SKM-1 (cell line): ENCODE results near the gene PGAM1.
"Not testable (repeated sequence)": the region's sequence is repeated elsewhere in the genome, so short reads cannot be mapped to it uniquely, and the experiment has no call there.

Experiments
- DNase-seq: peaks from one replicate; lab custom pipeline; 2025; ENCODE audit not compliant: unreplicated experiment; lab: John Stamatoyannopoulos, UW

PGAM1 gene

GRCh38 chr10:97407211-97407951, 18.6 kb upstream of the PGAM1 start:
- DNase-seq: peak; percentile 86

GRCh38 chr10:97407952-97408248, 18.1 kb upstream of the PGAM1 start:
- no peak for DNase-seq

DNA sequence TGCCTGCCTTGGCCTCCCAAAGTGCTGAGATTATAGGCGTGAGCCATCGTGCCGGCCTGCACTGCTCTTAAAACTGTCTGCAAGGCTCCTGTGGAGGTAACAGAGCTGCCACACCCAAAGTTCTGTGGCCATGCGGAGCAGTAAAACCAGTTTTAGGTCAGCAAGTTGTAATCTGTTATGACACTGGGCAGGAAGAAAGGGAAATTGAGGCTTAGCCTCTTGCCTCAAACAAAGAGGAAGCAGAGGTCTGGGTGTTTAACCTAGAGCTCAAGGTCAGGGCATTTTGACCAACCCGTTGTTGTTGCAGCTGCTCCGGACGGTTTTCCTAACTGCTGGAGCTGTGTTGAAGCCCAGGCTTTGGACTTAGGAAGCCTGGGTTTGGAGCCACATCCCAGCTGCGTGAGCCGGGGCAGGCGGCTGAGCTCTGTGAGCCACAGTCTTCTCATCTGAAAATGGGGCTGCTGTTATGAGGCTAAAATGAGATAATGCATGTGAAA, 17.4 kb upstream of the PGAM1 start:
- peak; percentile 95 for DNase-seq

DNA sequence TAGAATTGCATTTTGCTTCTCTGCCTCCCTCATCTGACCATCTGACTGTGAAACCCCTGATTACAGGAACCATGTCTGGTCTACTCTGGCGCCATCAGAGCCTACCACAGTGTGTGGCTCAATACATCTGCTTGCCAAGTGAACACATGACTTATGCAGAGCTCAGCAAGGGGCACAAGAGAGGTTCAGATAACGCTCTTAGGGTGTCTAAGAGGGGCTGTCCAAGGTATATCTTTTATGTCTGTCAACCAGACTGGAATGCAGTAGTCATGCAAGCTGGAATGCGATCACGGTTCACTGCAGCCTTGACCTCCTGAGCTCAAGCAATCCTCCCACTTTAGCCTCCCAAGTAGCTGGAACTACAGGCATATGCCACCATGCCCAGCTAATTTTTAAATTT, 14.6 kb upstream of the PGAM1 start:
- peak; percentile 41 for DNase-seq

DNA sequence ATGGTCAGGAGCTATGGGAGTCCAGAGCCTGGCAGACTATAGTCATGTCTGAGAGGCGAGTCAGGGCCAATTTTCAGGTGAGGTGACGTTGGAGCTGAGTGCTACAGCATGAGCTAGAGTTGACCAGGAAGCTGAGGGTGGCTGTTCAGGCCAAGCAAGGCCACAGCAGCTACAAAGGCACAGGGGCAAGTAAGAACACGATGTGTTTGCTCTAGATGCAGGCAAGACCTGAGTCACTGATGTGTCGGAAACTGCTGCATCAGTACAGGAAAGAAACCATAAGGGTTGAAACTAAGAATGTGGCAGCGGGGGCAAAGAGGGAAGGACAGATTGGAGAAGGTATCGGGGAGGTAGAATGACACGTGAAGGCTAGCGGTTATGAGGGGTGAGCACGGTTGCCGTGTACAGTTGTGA, 13.1 kb upstream of the PGAM1 start:
- DNase-seq: no peak

GRCh38 chr10:97416565-97416964, 9.4 kb upstream of the PGAM1 start:
- no peak for DNase-seq

GRCh38 chr10:97423757-97424098, 2.3 kb upstream of the PGAM1 start:
- not testable (repeated sequence) for DNase-seq

DNA sequence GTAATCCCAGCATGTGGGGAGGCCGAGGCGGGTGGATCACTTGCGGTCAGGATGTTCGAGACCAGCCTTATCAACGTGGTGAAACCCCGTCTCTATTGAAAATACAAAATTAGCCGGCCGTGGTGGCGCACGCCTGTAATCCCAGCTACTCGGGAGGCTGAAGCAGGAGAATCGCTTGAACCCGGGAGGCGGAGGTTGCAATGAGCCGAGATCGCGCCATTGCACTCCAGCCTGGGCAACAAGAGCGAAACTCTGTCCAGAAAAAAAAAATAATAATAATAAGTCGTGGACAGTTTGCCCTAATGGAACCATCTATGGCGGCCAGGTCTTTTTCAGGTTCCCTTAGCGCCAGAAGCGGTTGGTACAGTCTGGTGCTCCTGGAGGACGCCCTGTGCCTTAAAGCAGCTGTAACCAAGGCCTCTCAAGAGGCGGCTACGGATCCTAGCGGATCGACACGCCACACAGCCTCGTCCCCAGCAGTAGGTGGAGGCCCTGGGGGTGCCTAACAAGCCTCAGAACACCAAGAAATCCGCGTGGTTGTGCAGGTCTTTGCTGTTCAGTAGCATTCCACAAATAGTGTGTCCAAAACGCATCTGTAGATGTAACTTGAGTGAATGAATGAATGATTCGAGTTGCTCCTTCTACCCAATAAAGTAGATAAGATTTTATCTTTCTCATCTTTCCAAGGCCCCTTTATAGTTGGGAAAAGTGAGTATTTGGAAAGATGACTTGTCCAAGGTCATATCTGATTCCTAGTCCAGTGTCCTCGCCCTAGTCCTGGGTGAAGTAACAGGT, 982 bp downstream of the PGAM1 start:
- no peak for DNase-seq

DNA sequence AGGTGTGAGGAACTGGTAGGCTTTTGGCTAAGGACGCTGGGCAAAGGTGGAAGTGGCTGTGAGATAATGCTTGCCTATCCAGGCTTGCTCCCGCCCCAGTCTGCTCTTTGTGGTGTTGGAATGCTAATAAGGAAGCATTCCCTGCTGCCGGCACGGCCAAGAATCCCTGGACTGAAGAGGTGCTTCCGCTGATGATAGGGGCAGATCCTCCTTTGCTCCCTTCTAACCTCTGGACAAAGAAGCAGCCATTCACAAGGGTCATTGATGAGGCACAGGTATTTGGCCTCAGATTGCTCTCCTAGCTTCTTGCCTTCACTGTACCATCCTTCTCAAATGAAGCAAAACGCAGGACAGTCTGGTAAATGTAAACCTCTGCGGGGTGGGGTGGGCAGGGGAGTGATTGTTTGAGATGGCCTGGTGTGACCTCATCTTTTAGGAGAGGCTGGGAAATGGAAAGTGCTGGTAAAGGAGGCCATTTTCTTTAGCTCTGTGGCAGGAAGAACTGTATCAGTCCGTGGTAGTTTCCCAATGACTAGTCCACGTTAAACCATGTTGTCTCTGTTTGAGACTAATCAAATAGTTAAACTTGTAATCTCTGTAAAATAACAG, 1.7 kb downstream of the PGAM1 start:
- no peak for DNase-seq

DNA sequence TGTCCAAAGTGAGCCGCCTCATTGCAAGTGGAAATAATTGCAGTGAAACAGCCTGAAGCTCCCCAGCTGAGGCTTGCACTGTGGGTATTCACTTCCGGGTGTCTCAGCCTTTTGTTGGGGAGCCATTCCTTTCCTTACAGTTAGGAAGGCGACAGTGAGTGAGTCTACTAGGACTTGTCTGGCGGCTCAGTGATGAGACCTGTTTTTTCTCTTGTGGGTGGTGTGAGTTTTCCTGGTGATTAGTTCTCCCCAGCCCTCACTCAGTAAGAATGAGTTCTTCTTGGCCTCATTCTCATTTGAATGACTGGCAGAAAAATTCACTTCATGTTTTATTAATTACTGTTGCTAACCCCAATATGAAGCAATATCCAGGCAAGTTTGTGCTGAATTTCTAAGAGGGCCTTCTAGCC, 2.6 kb downstream of the PGAM1 start:
- no peak for DNase-seq

DNA sequence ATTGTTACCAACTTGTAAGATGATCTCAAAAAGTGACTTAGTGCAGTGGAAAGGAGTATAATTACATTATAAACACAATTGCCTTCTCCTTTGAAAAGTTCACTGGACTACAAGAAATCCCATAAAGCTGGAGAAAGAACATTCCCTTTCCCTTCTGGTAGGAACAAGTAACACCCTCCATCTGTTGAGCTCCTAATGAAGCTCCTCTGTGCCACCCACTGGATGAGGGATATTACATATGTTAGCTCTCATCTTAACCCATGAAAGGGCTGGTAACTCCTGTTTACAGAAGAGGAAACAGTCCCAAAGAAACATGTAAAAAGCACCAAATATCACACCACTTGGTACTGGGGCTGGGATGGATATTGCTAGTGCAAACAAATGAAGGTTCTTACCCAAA, 8.1 kb downstream of the PGAM1 start:
- no peak for DNase-seq

DNA sequence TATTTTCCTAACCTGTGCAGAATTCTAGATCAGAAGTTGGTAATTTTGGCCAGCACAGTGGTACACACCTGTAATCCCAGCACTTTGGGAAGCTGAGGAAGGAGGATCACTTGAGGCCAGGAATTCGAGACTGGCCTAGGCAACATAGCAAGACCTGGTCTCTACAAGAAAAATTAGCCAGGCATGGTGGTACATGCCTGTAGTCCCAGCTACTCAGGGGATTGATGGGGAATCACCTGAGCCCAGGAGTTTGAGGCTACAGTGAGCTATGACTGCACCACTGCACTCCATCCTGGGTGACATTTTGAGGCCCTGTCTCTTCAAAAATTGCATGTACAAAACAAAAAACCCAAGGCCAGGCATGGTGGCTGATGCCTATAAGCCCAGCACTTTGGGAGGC, 8.6 kb downstream of the PGAM1 start:
- no peak for DNase-seq

- no peak for DNase-seq
Observed at GRCh38 chr10:97435211-97435610, 9.2 kb downstream of the PGAM1 start.

- DNase-seq: no peak
Observed at GRCh38 chr10:97442277-97442676, 16.3 kb downstream of the PGAM1 start.

- DNase-seq: no peak
Observed at GRCh38 chr10:97444212-97444611, 18.2 kb downstream of the PGAM1 start.

DNA sequence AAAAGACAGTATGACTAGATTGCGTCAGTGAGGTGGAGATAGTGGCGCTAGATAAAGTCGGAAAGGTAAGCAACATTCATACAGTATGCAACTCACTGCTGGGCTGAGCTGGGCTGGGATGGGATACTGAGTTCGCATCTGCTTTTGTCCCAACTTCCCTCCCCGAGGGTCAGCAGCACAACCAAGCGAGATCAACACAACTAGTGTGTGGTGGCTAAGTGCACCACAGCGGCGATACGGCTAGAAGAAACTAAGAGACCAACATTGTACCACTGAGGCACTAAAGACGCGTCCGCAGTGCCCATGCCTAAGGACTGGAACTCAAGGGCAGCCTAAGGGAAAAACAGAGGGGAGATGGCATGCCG, 19.3 kb downstream of the PGAM1 start:
- no peak for DNase-seq

DNA sequence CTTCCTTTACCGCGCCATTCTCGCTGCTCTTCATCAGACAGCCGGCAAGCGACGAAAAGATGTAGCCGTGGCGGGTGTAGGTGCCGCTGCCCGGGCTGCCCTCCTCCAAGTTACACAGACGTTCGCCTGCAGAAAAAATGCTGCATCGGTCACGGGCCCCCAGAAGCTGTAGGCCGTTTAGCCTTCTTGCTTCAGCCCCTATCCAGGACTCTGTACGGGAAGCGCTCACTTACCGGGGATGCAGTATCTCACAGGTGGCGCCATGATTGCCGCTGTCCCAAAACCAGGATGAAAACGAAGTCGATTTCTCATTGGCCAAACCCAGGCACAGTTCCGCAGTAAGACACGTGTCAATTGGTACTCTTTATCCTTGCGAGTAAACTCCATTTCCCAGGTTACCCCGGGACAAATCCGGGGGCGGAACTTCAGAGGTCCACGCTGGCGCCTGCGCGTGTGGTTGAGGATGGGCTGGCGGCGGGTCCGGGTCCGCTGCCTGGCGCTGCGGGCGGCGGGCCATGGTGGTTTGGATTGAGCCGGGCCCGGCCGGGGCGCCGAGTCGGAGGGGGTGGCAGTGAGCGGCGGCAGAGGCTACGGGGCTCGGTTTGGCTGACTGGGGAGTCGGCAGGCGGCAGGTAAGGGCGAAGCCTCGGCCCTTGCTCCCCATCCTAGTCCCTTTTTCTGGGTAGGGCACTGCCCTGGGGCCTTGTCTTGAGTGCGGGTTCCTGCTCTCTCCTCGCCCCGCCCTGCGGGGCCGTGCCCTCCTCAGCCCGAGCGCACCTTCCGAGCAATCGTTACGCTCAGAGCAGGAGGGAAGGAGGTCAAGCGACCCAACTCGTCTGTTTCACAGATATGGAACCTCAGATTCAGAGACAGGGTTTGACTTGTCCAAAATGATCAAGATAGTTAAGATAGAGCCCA, 20.0 kb downstream of the PGAM1 start, which contains the start of the genes EXOSC1 and ZDHHC16:
EXOSC1 (minus strand) TSS at position 285 of the 918 bp plus-strand sequence; CDS start at position 264, 21 bp downstream.
ZDHHC16 (plus strand) TSS at position 454 of the 918 bp plus-strand sequence. CDS start 5,501 bp downstream, outside the sequence.
- DNase-seq: peak; percentile 95

- no peak for DNase-seq
Observed at GRCh38 chr10:97450828-97451227, 24.8 kb downstream of the PGAM1 start.

DNA sequence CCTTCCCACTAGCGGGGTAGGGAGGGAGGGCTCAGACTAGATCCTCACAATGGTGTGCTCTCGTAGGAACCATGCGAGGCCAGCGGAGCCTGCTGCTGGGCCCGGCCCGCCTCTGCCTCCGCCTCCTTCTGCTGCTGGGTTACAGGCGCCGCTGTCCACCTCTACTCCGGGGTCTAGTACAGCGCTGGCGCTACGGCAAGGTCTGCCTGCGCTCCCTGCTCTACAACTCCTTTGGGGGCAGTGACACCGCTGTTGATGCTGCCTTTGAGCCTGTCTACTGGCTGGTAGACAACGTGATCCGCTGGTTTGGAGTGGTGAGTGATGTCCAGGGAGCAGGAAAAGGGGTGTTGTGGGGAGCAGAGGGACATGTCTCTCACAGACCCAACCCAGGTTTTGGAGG, 25.6 kb downstream of the PGAM1 start:
- DNase-seq: no peak

DNA sequence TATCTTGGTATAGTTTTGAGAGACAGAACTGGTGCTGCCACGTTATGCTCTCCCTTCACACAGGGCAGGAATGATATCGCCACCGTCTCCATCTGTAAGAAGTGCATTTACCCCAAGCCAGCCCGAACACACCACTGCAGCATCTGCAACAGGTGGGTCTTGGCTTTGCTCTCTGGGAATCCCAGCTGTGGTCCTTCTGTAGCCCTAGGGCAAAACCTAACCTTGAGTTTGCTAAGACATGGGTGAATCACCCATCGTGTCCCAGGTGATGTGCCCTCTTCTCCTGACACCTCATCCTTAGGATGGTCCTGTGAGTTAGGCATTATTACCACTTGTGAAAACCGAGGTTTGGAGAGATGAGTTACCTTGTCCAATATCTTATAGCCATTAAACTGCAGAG, 26.4 kb downstream of the PGAM1 start:
- no peak for DNase-seq
